GM12865 (cell line): ENCODE measurements around the gene ZXDC.

ENCODE experiments used
- DNase-seq: peaks from one replicate; pipeline ENCODE4 v3.0.0; 2010; ENCODE audit warnings: low read depth
- H3K4me3 ChIP-seq: 2 replicates; pipeline ENCODE4 v1.5.1; 2011; ENCODE audit warnings: mild to moderate bottlenecking, low read depth, low read length, control low read depth
- CTCF ChIP-seq: IDR thresholded peaks from 2 replicates; pipeline ENCODE4 v1.5.1; 2011; ENCODE audit warnings: low read length, control low read depth, low read depth, inconsistent platforms; ENCODE audit not compliant: insufficient read depth; ENCODE audit errors: missing control alignments

ZXDC gene

GRCh38 chr3:126500016-126500415, 24.3 kb upstream of the ZXDC start:
- H3K4me3 ChIP-seq = no peak overlapping the region
- no peak for TF ChIP-seq CTCF
- no peak for DNase-seq

DNA sequence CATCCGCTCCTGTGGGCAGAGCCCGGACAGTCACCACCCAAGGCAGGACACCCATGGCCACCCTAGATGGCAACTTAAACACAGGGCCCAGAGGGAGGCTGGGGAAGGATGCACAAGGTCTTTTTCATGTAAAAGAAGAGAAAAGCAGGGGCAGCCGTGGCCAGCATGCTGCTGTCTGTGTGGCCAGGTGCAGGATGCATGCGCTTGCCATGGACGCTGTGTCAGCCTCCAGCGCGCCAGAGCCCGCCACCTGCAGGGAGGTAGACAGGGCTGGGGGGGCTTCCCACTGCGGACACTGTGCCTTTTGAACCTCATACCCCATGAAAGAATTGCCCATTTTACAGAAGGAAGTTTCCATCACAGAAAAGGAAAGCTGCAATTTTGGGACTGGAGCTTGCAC, 23.7 kb upstream of the ZXDC start:
- TF ChIP-seq CTCF = no peak
- DNase-seq = no peak

DNA sequence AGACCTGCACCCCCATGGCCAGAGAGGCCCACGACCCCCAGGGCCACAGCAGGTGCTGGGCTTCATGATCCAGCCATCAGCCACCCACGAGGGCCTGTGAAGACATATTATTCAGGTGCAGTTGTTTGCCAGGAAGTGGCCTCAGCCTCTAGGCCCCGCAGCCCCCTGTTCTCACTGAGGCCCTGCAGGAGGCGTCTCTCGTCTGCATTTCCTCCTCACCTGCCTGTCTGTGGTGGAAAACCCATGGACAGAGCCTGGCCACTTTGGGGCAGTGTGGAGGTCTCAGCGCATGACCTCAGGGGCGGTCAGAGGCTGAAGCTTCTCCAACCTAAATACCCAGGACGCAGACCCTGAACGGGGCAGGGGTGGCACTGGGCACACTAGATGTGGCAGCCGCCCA, 23.2 kb upstream of the ZXDC start:
- H3K4me3 ChIP-seq = no peak overlapping the region
- TF ChIP-seq CTCF = no peak
- DNase-seq = no peak

More for the DNA sequence above, 23.7 kb upstream of the ZXDC start:
- no peak overlapping the region for H3K4me3 ChIP-seq

DNA sequence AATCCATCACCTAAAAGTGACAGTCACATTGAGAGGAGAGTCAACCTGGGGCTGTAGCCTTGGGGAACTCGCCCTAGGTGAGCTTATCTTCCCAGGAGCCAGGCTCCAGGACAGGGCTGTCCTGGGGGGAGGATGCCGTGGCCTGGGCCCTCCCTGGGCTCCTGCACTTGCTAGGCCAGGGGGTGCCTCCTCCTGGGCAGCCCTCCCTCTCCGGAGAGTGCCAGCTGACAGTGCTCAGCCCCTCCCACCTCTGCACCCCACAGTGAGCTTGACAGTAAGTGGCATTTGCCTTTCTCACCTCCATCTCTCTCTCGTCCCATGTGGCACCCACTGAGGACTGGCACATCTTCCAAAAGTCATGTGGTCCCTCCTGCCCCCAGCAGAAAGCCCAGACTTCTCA, 22.8 kb upstream of the ZXDC start:
- H3K4me3 ChIP-seq = no peak overlapping the region
- no peak for DNase-seq
- no peak for TF ChIP-seq CTCF

DNA sequence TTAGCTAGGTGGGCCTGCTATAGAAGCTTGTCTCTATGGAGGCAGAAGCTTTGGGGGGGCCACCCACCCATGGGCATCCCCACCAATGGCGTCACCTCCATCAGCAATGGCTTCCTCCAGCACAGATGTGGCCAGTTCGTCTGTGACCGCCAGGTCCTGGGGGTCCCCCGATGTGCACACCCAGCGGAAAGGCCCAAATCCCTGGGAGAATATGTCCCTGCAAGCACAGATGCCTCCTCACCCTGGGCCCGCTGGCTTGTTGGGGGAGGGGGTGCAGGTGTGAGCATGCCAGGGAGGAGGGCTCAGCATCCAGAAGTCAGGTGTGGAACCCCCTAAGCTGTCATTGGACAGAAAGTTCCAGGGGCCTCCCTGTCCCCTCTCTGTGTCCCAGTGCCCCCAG, 22.3 kb upstream of the ZXDC start:
- no peak for DNase-seq
- no peak overlapping the region for H3K4me3 ChIP-seq
- no peak for TF ChIP-seq CTCF

DNA sequence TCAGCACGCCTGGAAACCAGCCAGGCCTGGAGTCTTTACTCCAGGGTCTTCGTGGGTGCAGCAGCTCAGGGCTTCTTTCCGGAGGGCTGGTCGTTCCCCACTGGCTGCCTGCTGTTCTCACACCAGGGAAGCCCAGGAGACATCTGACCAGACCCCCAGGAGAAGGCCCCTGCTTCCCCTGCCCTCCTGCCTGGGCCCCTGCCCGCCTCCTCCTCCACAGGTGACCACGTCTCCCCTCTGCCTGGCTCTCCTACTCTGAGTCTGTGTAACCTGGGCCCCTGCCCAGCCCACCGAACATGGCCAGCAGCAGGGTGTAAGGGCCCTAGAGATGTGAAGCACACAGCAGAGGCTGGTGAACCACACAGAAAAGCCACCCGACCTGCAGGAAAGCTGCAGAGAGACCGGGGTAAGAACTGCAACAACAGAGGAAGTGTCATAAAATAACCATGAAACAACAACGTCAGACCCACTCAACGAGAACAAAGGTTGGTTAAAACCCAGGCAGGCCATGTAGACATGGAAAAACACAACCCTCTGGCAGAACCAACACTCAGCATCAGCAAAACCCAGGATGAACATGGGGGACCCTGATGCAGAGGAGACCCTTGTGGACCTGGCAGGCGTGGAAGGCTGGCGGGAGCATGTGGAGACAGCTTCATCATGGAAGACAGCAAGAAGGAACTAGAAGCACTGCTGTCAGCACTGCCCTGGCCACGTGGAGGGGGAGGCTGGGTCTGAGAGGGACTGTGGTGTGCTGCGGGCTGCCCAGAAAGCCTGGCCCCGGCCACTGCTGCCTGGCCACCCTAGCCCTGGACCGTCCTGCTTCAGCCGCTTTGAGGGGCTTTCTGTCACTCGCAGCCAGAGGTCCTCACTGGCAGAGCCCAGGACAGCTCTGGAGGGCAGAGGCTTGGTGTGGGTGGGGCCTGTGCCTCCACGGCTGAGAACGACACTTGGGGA, 21.5 kb upstream of the ZXDC start:
- H3K4me3 ChIP-seq = no peak overlapping the region
- TF ChIP-seq CTCF = no peak
- DNase-seq = no peak

- TF ChIP-seq CTCF = no peak
- no peak for DNase-seq
- H3K4me3 ChIP-seq = no peak overlapping the region
Observed at GRCh38 chr3:126495786-126496185, 20.1 kb upstream of the ZXDC start.
